T47D (cell line): ENCODE measurements around the gene NTM.

Experiments
- DNase-seq, 2 experiments: peaks; one replicate each; pipeline versions ENCODE4 v3.0.0 to v3.0.0-alpha.2; 2011 to 2012; ENCODE audit warnings: low read depth in 1 of 2, low spot score in 1 of 2
- JUND ChIP-seq: IDR thresholded peaks from 2 replicates; pipeline ENCODE4 v1.6.1; 2012; ENCODE audit warnings: low read depth
- in situ Hi-C: cut with HindIII; loops from 2 replicates; pipeline ENCODE4 v1.10.0; 2016; ENCODE audit warnings: low sequenced_read_pairs, low pct_unique_long_range_greater_than_20kb

NTM gene

GRCh38 chr11:131889146-131889577 lies 518.7 kb downstream of the NTM start:
- no peak for TF ChIP-seq JUND
- in situ Hi-C loops: no loop called here
- DNase-seq: no peak

- no peak for DNase-seq
Observed at GRCh38 chr11:131889760-131890581, 519.6 kb downstream of the NTM start.

GRCh38 chr11:131893103-131893890 lies 522.9 kb downstream of the NTM start:
- in situ Hi-C loops: no loop called here
- DNase-seq: no peak
- no peak for TF ChIP-seq JUND

More at GRCh38 chr11:131889760-131890581, 519.6 kb downstream of the NTM start:
- TF ChIP-seq JUND: no peak
- in situ Hi-C loops: no loop called here

- in situ Hi-C loops: no loop called here
- no peak for TF ChIP-seq JUND
- no peak for DNase-seq
Observed at GRCh38 chr11:131893988-131894387, 523.6 kb downstream of the NTM start.

- TF ChIP-seq JUND: no peak
- DNase-seq: no peak
- in situ Hi-C loops: no loop called here
Observed at GRCh38 chr11:131894615-131895544, 524.5 kb downstream of the NTM start.

GRCh38 chr11:131895865-131896264 lies 525.5 kb downstream of the NTM start:
- no peak for TF ChIP-seq JUND
- in situ Hi-C loops: no loop called here
- DNase-seq: no peak

GRCh38 chr11:131896978-131897615 lies 526.7 kb downstream of the NTM start:
- peak; percentile 63 to 90 for DNase-seq
- peak; percentile 89 for TF ChIP-seq JUND
- in situ Hi-C loops: no loop called here

GRCh38 chr11:131897956-131898355 lies 527.5 kb downstream of the NTM start:
- peak in 1 of 2 experiments; percentile 44 for DNase-seq
- no peak for TF ChIP-seq JUND
- in situ Hi-C loops: no loop called here

- no peak for DNase-seq
- no peak for TF ChIP-seq JUND
- in situ Hi-C loops: no loop called here
Observed at GRCh38 chr11:131898949-131899348, 528.5 kb downstream of the NTM start.

- in situ Hi-C loops: no loop called here
- peak in 1 of 2 experiments; percentile 60 for DNase-seq
- TF ChIP-seq JUND: no peak
Observed at GRCh38 chr11:131899950-131900580, 529.6 kb downstream of the NTM start.

- TF ChIP-seq JUND: no peak
- in situ Hi-C loops: no loop called here
- DNase-seq: no peak
Observed at GRCh38 chr11:131902421-131902820, 532.0 kb downstream of the NTM start.
